A204.1 (cell line): Measurements from ENCODE around the gene PRR23C.

Experiments
- FAIRE-seq: peaks from 2 replicates; lab custom pipeline; 2012; peaks lifted over from hg19 to GRCh38; lab: Jason Lieb, UNC

Gene PRR23C

GRCh38 chr3:138995706-138996105 lies 49.0 kb downstream of the PRR23C start:
- FAIRE-seq, result no peak
